Activated T-cell treated with anti-CD3 and anti-CD28 coated beads, Interleukin-2, amount 50 U/mL, for 4 hours (primary cell): Measurements from ENCODE around the gene CALML3. TPM values are rescaled to one million over a fixed set of nuclear protein-coding genes. Genes with fewer than 3 reads are reported as not detected.

Source experiments
- ATAC-seq, 2 donors: fragments of 200-7000 bp; cut with Tn5 transposase; one replicate each; pipeline ENCODE4 v1.10.0; 2021
- DNase-seq: peaks from one replicate; pipeline ENCODE4 v3.0.0-alpha.2; 2020
- H3K27me3 Mint-ChIP-seq: one replicate; pipeline ENCODE4 v1.8.0; 2021; ENCODE audit warnings: low read depth, mixed read lengths
- H3K36me3 Mint-ChIP-seq: one replicate; pipeline ENCODE4 v1.8.0; 2022; ENCODE audit warnings: mixed read lengths; ENCODE audit not compliant: insufficient read depth
- H3K4me1 Mint-ChIP-seq: one replicate; pipeline ENCODE4 v1.8.0; 2021; ENCODE audit warnings: low read depth, mixed read lengths
- H3K4me3 Mint-ChIP-seq: one replicate; pipeline ENCODE4 v1.8.0; 2021; ENCODE audit warnings: mild to moderate bottlenecking, moderate library complexity, mixed read lengths
- H3K9me3 Mint-ChIP-seq: one replicate; pipeline ENCODE4 v1.8.0; 2021; ENCODE audit warnings: mixed read lengths
- total RNA-seq, 3 donors: library from RNA; stranded (reverse); gene quantifications; one replicate each; pipeline ENCODE4 v1.2.1, GENCODE V29; 2021

The CALML3 gene
- total RNA-seq, 3 donors from 2014 or later = not detected

DNA sequence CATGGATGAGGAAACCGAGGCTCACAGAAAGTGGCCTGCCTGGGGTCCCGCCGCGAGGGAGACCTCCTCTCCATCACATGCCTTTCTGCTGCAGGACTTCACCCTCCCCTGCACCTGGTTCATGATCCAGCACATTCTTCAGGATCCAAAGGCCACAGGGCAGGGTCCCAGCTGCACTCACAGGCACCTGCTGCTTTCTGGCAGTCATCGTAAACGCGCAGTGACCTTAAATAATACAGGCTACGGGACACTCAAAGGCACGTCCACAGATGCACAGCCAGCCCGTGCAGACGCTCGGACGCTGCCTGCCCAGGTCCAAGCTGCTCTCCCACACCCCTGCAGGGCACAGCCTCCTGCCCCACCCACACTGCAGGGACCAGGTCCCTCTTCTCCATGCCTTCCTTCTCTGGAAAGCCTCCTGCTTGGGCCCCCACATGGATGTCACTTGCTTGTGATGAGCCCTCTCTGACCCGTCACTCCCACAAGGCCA is 49.9 kb downstream of the CALML3 start:
- no peak for ATAC-seq
- H3K9me3 Mint-ChIP-seq = no peaks in the 10 kb centered on the region
- no peak for DNase-seq
- no peaks in the 10 kb centered on the region for H3K27me3 Mint-ChIP-seq
- no peaks in the 10 kb centered on the region for H3K4me1 Mint-ChIP-seq
- no peaks in the 10 kb centered on the region for H3K36me3 Mint-ChIP-seq
- H3K4me3 Mint-ChIP-seq = no peak overlapping the region

DNA sequence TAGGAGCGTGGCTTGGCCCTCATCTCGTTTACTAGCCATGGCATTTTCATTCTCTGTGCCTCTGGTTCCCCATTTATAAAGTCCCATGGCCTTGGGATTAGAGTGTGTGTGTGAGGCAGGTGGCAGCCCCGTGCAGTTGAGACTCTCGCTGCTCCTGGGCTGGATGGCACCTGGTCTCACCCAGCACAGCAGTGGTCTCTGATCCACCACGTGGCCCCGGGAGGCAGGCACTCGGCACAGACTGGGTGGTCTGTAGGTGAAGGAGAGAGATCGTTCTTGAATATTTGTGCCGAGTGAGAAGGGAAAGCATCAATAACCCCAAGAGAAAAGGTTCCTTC is 50.4 kb downstream of the CALML3 start:
- Mint-ChIP-seq H3K9me3 (no peaks in the 10 kb centered on the region), H3K4me3 (no peak overlapping the region), H3K4me1 (no peaks in the 10 kb centered on the region), H3K27me3 (no peaks in the 10 kb centered on the region), H3K36me3 (no peaks in the 10 kb centered on the region)
- DNase-seq = no peak
- no peak for ATAC-seq

DNA sequence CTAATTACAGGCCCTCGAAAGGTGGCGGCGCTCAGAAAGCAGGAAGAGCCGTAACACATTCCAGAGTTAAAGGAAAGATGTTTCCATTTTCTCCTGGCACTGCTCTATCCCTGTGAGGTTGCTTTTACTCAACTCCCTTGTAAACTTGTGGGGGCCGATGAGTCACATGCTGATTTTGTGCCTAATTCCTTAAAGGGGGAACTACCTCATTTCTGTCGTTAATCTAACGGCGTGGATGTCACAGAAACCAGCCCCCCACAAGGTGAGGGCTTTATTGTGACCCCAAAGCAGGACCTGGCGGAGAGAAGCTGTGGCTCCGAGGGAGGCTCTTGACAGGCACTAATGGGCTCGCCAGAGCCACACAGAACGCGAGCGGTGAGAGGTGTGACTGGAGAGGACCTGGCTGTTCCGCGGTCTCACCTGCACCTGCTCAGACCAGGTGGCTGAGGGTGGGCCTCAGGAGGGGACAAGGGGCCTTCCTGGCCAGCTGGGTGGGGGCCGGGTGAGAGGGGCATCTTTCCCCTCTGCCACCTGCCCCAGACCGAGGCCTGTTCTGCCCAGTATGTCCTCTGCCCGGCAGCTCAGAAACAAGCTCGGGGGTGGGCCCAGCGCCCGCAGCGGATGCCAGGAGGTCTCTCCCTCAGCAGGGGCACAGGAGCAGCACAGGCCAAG is 50.9 kb downstream of the CALML3 start:
- ATAC-seq = no peak
- DNase-seq = no peak
- H3K9me3 Mint-ChIP-seq = no peaks in the 10 kb centered on the region
- no peaks in the 10 kb centered on the region for H3K36me3 Mint-ChIP-seq
- peaks cover 2% of the 10 kb centered on the region for H3K27me3 Mint-ChIP-seq
- no peak overlapping the region for H3K4me3 Mint-ChIP-seq
- no peaks in the 10 kb centered on the region for H3K4me1 Mint-ChIP-seq

DNA sequence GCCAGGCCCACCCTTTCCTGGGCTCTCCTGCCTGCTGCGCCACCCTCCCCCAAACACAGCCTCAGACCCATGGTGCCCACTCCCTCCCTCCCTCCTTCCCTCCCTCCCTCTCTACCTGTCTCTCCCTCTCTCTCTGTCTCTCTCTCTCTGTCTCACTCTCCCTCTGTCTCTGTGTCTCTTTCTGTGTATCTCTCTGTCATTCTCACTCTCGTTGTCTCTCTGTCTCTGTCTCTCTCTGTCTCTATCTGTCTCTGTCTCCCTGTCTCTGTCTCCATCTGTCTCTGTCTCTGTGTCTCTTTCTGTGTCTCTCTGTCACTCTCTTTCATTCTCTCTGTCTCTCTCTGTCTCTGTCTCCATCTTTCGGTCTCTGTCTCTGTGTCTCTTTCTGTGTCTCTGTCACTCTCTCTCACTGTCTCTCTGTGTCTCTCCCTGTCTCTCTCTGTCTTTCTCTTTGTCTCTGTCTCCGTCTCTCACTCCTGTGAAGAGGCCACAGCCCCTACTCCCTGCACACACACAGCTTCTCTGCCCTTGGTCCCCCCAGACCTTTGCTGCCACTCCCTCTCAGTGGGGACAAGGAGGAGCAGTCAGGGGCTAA is 51.5 kb downstream of the CALML3 start:
- H3K36me3 Mint-ChIP-seq = no peaks in the 10 kb centered on the region
- no peak for DNase-seq
- H3K9me3 Mint-ChIP-seq = no peaks in the 10 kb centered on the region
- H3K27me3 Mint-ChIP-seq = peaks cover 2% of the 10 kb centered on the region
- no peak overlapping the region for H3K4me3 Mint-ChIP-seq
- no peak for ATAC-seq
- no peaks in the 10 kb centered on the region for H3K4me1 Mint-ChIP-seq

Other genes with a start within 250 kb of the CALML3 start
- not detected for gene UCN3, start 160.0 kb upstream of the CALML3 start, total RNA-seq
- not detected for gene TUBAL3, start 120.1 kb upstream of the CALML3 start, total RNA-seq
- gene NET1, start 112.4 kb upstream of the CALML3 start, total RNA-seq = 10 to 100 TPM; 12.7 to 35.4 (median 17.6) TPM
- not detected for gene CALML5, start 25.4 kb upstream of the CALML3 start, total RNA-seq
- gene ASB13, start 141.6 kb downstream of the CALML3 start, total RNA-seq = 10 to 100 TPM in 1 of 3 donors, 1 to 10 TPM in 2; 7.4 to 15.3 (median 8.0) TPM
- gene TASOR2, start 159.9 kb downstream of the CALML3 start, total RNA-seq = 100 to 1,000 TPM in 2 of 3 donors, 10 to 100 TPM in 1; 93.4 to 115 (median 109) TPM